Stimulated activated naive CD8-positive, alpha-beta T cell treated with anti-CD3 and anti-CD28 coated beads, Interleukin-15, Interleukin-2, amounts not matched to agents 100 U/mL and 50 U/mL, for 24 hours (primary cell): Measurements from ENCODE around the gene DHPS.
A peak's percentile ranks its signal among the peaks of the same experiment; 100 is the strongest.
"Not testable (repeated sequence)": the region's sequence is repeated elsewhere in the genome, so short reads cannot be mapped to it uniquely, and the experiment has no call there.

ENCODE experiments used
- ATAC-seq: fragments of 150-1000 bp; cut with Tn5 transposase; one replicate; pipeline ENCODE4 v1.10.0; 2021
- DNase-seq: peaks from one replicate; pipeline ENCODE4 v3.0.0; 2021

The DHPS gene

DNA sequence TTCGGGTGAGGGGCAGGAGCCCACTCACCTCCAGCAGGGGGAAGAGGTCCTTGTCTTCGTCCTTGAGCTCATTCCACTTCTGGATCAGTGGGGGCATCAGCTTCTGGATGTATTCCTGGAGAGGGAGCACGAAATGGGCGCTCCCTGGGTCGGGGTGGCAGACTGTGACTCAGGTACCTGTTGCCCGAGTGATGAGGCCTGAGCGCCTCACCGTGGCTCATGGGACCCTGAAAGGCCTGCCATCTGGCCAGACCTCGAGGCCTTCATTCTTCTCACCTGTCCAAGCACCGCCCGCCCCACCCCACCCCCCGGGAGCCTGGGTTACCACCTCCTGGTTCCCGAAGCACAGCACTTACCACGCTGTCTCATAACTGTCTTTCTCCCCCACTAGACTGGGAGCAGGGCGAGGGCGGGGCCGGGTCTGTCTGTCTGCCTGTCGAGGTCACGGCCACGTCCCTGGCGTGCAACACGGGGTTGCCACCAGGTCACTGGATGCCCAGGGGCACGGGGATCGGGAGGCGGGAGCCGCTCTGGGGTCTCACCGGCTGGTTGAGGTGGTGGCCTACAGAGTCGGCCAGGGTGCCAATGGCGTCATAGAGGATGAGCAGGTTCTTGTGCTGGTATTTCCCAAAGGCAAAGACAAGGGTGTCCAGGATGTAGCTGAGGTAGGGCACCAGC lies 24.1 kb upstream of the DHPS start:
- DNase-seq (no peak), ATAC-seq (no peak)

DNA sequence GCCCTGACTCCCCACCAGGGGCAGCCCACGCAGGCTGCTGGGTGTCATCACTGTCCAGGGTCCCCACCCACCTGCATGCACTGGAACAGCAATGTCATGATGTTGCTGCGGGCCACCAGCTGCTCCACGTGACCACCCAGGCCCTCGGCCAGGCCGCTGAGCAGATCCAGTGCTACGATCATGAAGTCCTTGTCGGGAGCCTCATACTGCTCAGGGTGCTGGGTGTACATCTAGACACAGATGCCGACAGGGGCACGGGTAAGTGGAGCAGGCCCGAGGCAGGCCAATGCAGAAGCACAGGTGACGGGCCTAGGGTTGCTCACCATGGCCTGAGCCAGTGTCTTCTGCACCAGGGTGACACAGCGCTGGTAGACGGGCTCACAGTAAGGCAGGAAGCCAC lies 23.5 kb upstream of the DHPS start:
- DNase-seq (no peak), ATAC-seq (no peak)

DNA sequence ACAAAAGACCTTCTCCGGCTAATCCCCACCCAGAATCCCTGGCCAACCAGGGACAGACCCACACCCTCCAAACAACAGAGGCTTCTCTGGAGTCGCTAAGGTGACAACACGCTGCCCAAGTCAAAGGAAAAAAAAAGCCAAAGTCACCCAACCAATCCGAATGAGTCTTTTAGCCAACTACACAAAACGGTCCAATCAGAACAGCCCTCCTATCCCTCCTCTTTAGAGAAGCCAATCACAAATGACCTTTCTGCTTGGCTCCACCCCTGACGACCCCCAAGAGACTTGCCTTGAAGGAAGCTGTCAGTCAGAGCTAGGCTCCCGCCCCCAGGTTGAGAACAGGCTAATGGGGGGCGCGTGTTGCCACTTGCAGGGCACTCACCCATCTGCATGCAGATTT lies 21.4 kb upstream of the DHPS start:
- peak; percentile 63 for ATAC-seq
- peak; percentile 49 for DNase-seq

DNA sequence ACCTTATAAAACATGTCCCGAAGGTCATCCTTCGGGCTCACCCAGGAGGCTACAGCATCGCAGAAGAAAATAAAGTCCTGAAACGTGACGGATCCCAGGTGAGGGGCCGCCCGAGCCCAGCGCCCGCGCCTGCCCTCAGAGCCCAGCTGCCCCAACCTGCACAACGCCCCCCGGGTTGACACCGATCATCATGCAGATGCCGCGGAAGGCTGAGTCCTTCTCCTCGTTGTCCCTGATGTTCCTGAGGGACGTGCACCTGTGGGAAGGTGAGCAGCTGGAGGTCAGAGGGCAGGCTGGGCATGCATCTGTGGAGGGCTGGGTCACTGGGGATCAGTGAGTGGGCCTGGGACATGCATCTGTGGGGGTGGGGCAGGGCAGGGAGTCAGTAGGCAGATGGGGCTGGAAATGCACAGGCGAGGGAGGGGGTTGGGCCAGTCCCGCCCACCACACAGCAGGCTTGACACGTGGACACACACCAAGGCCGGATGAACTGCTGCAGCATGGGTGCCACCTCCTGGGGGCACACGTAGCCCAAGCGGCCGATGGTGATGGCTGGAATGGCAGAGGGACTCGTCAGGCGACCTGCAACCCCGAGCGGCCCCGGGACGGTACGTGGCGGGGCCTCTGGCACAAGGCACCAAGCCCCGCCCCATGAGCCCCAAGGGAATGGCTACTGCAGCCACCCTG lies 20.1 kb upstream of the DHPS start:
- no peak for DNase-seq
- ATAC-seq = no peak

DNA sequence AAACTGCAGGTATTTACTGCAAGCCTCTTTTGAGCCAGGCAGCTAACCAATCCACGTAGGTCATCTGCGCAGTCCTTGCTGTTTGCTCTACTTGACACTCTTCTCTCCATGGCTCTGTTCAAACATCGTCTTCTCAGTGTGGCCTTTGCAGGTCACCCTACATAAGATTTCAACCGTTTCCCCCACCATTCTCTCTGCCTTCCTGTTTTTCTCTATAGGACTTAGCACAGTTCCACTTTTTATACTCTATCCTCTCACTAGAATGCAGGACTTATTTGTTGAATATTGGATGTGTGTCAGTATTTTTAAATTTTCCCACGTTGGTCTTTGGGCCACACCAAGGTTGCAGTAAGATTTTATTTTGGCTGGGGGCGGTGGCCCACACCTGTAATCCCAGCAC lies 16.5 kb upstream of the DHPS start:
- ATAC-seq = no peak
- DNase-seq = no peak

DNA sequence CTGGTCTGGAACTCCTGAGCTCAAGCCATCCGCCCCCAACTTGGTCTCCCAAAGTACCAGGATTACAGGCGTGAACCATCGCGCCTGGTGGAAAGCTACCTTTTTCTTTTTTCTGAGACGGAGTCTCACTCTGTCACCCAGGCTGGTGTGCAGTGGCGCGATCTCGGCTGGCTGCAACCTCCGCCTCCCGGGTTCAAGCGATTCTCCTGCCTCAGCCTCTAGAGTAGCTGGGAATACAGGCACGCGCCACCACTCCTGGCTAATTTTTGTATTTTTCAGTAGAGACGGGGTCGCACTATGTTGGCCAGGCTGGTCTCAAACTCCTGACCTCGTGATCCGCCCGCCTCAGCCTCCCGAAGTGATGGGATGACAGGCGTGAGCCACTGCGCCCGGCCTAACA lies 15.7 kb upstream of the DHPS start:
- not testable (repeated sequence) for DNase-seq

DNA sequence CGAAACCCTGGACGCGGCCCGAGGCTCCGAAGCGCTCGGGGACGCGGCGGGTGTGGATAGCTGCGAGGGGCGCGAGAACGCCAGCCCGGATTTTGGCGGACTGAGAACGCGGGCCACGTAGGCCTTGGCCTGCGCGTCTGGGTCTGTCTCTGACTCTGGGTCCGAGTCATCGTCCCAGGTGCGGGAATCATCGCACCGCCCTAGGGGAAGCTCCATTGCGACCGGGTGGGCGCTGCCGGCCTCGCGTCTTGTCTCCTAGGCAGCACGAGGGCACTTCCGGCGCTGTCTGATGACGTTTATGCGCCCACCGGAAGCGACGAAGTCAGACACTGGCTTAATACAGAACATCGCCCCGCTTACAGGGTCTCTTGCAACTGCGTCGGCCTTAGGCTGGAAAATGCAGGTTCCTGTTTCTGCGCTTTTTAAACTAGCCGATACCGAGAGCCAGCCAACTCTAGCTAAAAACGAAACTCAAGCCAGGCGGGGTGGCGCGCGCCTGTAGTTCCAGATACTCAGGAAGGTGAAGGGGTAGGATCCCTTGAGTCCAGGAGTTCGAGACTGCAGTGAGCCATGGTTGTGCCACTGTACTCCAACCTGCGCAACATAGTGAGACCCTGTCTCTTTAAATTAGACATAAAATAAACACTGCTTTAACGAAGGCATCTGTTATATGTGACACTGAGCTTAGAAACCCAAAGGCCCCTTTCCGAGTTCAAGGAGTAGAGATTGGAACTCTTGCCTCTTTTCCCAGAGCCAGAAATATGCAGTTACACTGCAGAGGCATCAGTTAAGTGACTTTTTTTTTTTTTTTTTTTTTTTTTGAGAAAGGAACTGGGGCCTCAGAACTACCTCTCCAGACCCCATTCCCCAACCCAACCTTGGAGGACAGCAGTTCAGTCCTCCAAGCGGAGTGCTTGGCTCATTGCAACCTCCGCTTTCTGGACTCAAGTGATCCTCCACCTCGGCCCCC lies 15.0 kb upstream of the DHPS start, which contains the start of gene FBXW9:
Gene FBXW9 (minus strand): TSS at position 266 of the 970 bp plus-strand sequence. CDS start 50 bp downstream, at position 216.
- DNase-seq = peak; percentile 98
- peak; percentile 89 for ATAC-seq

More for the DNA sequence above, 15.7 kb upstream of the DHPS start:
- ATAC-seq = not testable (repeated sequence)

DNA sequence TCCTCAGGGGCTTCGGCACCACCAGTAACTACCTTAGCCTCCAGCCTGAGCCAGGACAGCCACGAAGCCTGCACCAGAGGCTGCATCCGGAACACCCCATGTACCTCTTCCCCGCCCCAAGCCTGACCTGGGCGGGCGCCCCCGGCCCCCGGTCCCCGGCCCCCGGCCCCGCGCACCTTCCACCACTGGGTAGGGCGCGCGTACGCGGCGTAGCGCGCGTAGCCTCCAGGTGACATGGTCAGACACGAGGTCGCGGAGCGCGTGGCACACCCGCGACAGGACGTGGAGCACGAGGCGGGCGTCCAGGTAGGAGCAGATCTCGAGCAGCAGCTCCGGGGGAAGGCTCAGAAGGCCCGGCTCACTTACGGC lies 14.3 kb upstream of the DHPS start:
- ATAC-seq (peak; percentile 11), DNase-seq (no peak)

DNA sequence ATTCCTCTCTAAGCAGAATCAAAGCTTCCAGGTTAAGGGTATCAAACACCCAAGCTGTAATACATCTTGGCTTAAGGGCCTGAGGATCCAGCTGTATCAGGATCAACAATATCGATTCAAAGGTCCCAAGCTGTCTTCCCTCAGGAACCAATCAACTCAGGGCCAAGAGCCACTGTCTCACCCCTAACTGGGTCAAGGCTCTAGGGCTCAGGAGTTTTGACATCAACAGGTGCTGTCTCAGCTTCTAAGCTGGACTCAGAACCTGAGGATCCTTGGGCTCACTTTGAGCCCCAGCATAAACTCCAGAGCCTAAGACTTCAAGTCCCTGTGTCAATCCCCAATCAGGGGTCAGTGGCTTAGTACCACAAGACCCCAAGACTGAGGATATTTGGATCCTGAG lies 13.8 kb upstream of the DHPS start:
- DNase-seq (no peak), ATAC-seq (no peak)

DNA sequence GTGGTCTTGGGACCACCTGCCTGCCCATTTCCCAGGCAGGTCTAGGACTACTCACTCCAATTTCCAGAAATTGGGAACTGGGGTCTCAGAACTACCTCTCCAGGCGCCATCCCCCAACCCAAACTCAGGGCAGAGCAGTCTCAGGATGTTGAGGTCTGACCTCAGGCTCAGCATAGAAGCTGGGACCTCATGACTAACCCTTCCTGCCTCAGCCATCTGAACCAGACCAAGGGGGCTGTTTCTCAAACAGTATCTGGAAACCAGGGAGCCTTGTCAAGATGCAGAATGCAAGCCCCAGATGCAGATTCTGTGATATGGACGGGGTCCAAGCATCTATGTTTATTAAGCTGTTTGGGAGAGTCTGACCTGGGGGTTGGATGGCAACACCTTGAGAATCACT lies 13.4 kb upstream of the DHPS start:
- DNase-seq (no peak), ATAC-seq (no peak)

DNA sequence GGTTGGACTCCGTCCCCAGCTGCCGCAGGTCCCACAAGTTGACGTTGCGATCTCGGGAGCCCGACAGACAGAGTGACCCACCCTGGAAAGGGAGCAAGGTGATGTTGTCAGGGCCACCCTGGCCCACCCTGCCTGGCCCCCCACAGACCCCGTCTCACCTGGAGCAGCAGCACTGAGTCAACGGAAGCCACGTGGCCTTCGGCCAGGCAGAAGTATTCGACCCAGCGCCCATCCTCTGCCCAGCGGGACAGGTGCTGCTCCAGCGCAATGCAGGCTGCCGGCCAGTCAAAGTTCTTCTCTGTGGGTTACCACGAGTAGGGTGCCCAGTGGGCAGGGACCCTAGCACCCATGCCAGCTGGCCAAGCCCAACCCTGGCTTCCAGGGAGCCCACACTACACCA lies 13.0 kb upstream of the DHPS start:
- no peak for ATAC-seq
- DNase-seq = no peak

DNA sequence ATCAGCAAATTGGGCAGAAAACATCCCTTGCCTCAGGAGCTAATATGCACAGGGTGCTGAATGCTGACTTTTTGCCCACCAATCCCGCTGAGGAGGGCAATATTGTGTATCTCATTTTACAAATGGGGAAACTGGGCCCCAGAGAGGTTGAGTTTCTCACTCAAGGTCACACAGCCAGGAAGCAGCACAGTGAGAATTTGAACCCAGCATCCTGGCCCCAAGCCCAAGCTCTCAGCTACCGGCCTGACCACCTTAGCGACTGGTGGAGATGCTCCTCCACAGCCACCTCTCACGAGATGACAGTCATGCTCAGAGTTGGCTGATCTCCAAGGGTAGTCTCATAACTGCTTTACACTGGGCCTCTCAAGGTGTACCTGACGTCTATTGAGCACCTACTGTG lies 11.3 kb upstream of the DHPS start:
- ATAC-seq = no peak
- no peak for DNase-seq

DNA sequence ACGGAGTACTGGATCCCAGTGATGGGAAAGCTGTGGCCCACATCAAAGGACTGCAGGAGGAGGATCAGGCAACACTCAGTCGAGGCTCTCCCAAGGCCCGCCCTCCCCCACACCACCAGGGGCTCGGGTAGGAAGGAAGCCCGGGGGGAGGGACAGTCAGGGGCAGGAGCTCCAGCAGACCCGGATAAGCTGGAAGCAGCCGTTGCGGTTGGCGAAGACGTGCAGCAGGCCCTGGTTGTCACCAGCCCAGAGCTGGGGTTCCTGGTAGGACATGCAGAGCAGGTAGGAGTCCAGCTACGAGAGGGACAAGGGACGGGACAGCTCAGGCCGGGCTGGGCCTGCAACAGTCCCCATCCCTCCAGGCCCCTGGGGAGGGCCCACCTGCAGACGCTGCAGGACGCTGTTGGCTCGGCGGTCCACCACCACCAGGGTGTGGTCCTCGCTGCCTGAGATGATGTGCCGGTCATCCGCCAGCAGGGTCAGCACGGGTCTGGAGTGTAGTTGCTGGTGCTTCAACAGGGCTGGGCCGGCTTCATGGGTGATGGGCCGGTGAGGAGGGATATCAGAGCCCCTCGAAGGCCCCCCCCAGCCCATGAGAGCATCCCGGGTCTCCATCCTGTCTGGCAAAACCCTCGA lies 8.0 kb upstream of the DHPS start:
- no peak for ATAC-seq
- no peak for DNase-seq

DNA sequence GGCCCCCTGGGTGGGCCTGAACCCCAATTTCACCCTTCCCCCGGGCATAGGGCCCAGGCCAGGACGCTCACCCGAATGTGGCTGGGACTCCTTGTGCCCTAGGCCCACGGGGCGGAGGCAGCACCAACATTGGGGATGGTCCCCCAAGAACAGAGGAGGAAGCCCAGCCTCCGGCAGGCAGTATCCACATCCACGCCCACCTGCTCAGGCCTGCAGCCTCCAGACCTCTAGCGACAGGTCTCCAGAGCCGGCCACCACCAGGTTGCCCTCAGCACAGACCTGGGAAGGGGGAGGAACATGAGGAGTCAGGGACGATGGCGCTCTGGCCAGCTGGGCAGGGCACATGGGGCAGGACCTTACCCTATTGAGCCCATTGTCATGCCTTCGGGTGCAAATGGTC lies 7.3 kb upstream of the DHPS start:
- no peak for ATAC-seq
- DNase-seq = no peak

DNA sequence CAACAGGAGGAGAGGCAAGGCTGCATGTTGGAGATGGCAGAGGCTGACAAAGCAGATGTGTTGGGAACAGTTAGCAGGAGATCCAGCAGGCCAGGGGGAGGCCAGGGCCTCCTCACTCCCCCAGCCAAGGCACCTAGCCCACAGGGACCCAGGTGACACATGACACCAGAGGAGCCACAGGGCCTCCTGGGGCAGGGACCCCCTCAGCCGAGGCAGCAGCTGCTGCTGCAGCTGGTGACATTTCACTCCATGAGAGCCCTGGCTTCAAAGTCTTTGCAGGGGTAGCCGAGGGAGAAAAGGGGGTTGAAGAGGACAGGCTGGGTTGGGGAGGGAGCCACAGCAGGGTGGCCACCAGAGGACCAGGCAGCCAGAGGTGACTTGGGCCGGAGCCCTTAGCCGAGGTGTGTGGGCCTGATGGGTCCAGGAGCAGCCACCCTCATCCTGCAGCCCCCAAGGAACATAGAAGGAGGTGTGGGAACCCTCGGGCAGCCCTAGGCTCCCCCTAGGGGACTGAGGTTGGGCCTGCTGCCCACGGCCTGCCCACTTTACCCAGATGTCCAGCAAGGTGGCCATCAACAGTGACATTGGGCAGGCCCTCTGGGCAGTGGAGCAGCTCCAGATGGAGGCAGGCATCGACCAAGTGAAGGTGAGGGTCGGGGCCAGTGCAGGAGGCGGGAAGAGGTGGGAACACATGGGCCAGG lies 6.0 kb upstream of the DHPS start, which contains the start of gene GNG14:
Gene GNG14 (plus strand): TSS at position 503 of the 701 bp plus-strand sequence. CDS start 51 bp downstream, at position 554.
- ATAC-seq (no peak), DNase-seq (no peak)

DNA sequence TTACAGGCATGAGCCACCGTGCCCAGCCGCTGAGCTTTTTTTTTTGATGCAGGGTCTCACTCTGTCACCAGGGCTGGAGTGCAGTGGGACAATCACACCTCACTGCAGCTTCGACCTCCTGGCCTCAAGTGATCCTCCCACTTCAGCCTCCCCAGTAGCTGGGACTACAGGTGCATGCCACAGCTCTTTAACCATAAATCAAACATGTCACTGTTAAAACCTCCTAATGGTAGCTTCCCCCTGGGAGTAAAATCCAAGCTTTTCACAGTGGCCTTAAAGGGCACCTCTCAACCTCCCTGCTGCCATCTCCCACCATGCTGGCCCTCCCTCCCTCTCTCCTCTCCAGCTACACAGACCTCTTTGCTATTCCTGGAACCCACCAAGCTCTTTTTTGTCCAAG lies 4.2 kb upstream of the DHPS start:
- ATAC-seq = no peak
- DNase-seq = no peak

DNA sequence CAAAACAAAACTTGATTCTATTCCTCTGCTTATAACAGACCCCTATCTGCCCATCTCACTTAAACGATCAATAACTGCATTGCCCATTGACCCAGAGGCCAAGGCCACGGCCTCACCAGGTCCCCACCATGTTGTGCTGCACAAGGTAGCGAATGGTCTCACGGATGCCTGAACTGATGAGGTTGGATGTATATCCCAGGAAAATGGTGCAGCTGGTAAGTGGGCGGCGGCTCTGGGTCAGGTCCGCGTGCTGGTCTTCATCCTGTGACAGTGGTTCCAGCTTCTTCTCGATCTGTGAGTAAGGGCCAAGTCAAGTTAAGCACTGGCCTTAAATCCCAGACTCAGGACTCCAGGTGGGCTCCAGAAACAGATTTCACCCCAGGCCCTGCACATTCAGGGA lies 1.6 kb downstream of the DHPS start:
- ATAC-seq = no peak
- no peak for DNase-seq

DNA sequence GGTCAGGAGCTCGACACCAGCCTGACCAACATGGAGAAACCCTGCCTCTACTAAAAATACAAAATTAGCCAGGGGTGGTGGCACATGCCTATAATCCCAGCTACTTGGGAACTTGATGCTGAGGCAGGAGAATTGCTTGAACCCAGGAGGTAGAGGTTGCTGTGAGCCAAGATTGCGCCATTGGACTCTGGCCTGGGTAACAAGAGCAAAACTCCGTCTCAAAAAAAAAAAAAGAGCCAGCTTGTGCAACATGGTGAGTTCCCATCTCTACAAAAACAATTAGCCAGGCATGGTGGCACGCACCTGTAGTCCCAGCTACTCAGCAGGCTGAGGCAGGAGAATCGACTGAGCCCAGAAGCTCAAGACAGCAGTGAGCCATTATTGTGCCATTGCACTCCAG lies 3.6 kb downstream of the DHPS start:
- not testable (repeated sequence) for ATAC-seq, DNase-seq

DNA sequence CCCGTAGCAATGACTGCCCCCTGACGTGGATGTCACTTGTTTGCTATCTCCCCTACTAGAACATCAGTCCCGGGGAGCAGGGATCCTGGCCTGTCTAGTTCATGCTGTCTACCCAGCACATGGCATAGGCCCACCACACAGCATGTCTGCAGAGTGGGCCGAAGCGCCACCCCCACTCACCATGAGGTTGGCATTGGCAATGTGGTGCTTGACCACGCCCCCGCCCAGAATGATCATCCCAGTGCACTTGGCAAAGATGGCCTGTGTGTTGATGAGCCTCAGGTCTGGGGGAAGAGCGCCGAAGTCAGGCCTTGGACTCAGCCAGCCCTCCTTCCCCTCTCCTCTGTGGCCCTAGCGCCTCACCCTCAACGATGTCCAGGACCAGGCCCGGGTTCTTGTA lies 4.8 kb downstream of the DHPS start:
- ATAC-seq (no peak), DNase-seq (no peak)

DNA sequence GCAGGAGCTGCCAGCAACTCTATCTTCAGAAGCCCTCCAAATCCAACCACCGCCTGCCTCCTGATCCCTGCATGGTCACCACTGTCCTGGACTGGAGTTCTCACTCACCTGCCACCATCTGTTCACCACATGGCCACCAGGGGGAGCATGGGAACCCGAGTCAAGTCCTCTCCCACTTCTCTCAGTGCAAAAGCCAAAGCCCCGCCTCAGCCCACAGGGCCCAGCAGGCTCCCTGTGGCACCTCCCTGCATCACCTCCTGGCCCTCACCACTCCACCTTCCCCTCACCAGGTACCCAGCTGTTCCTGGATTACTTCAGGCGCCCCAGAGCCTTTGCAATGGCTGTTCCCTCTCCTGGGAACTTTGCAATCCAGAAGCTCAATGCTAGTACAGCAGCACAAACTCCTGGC lies 5.3 kb downstream of the DHPS start:
- ATAC-seq (peak; percentile 51), DNase-seq (peak; percentile 95)

DNA sequence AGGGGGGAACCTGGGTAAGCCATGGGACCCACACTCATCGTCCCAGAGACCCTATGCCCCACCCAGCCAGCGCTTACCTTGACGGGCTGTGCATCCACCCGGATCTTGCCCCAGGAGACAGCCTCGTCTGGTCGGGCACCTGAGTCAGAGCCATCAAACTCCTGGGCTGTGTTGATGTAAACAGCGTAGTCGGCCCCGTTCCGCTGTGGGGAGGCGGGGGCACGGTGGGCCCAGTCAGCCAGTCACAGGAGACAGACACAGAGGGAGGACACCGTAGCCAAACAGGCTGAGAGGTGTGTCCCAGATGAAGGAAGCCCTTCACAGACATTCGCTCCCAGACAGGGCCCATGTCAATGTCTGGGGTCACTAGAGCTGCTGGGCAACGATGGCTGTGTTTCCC lies 5.7 kb downstream of the DHPS start:
- DNase-seq (no peak), ATAC-seq (no peak)

DNA sequence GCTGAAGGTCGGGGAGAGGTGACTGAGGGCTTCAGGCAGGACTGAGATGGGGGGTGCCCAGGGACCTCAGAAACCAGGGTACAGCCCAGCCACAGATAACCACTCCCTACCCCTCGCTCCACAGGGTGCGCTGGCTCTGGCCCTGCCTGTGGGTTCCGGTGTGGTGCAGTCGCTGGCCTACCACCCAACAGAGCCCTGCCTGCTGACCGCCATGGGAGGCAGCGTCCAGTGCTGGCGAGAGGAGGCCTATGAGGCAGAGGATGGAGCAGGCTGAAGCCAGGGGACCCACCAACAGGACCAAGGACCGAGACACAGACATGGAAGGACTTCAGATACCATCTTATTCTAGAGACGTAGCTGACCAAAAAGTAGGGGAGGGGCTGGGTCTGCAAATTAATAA lies 6.3 kb downstream of the DHPS start:
- no peak for ATAC-seq
- no peak for DNase-seq
